SU-DHL-6 (cell line): Measurements from ENCODE around the gene USP10.

Experiments
- H2AFZ ChIP-seq: fragments of 200-600 bp; sonication (generic); 2 replicates; pipeline ENCODE4 v1.6.1; 2014; ENCODE audit warnings: low read depth, mild to moderate bottlenecking, moderate library complexity, mixed read lengths, antibody characterized with exemption, low read length; ENCODE audit not compliant: severe bottlenecking
- H3F3A ChIP-seq: fragments of 200-600 bp; shearing (Covaris generic); 2 replicates; pipeline ENCODE4 v1.6.0; 2016; ENCODE audit warnings: antibody characterized with exemption, mild to moderate bottlenecking; ENCODE audit not compliant: insufficient read depth
- H3K27ac ChIP-seq: fragments of 200-600 bp; sonication (generic); 2 replicates; pipeline ENCODE4 v1.5.1; 2016; ENCODE audit warnings: low read depth, mild to moderate bottlenecking, low read length, moderate library complexity, mixed read lengths
- H3K27me3 ChIP-seq: fragments of 200-600 bp; sonication (generic), shearing (Covaris generic); 2 replicates; pipeline ENCODE4 v1.6.0; 2014; ENCODE audit warnings: mild to moderate bottlenecking, low read length
- H3K36me3 ChIP-seq: fragments of 200-600 bp; sonication (generic); 2 replicates; pipeline ENCODE4 v1.6.1; 2014; ENCODE audit warnings: mild to moderate bottlenecking, low read length, mixed read lengths
- H3K4me2 ChIP-seq: fragments of 300-600, 200-600 bp; shearing (Covaris generic), sonication (generic); 2 replicates; pipeline ENCODE4 v1.6.0; 2014; ENCODE audit warnings: low read length, low read depth, mild to moderate bottlenecking; ENCODE audit not compliant: poor library complexity, severe bottlenecking
- H3K4me3 ChIP-seq: fragments of 200-600 bp; sonication (generic); 2 replicates; pipeline ENCODE4 v1.5.1; 2014; ENCODE audit warnings: antibody characterized with exemption, low read length, mild to moderate bottlenecking, mixed read lengths; ENCODE audit not compliant: insufficient read depth, poor library complexity, severe bottlenecking
- H3K79me2 ChIP-seq: fragments of 200-600 bp; sonication (generic); 2 replicates; pipeline ENCODE4 v1.6.1; 2014; ENCODE audit warnings: mild to moderate bottlenecking, low read length, moderate library complexity; ENCODE audit not compliant: insufficient read depth
- H3K9ac ChIP-seq: fragments of 200-600 bp; sonication (generic); 2 replicates; pipeline ENCODE4 v1.7.0; 2014; ENCODE audit warnings: mild to moderate bottlenecking, low read length
- H3K9me2 ChIP-seq: fragments of 200-600 bp; sonication (generic); replicated peaks from 2 replicates; pipeline ENCODE4 v1.6.1; 2014; ENCODE audit warnings: low read length; ENCODE audit not compliant: insufficient read depth
- H3K9me3 ChIP-seq: fragments of 200-600 bp; sonication (generic); 2 replicates; pipeline ENCODE4 v1.6.1; 2014; ENCODE audit warnings: low read length, mixed read lengths; ENCODE audit not compliant: insufficient read depth
- H4K20me1 ChIP-seq: fragments of 200-600 bp; sonication (generic); 2 replicates; pipeline ENCODE4 v1.6.1; 2014; ENCODE audit warnings: low read depth, mild to moderate bottlenecking, antibody characterized with exemption, low read length, moderate library complexity, mixed read lengths
- CTCF ChIP-seq: fragments of 200-600 bp; sonication (generic); IDR thresholded peaks from one replicate; pipeline ENCODE4 v1.5.1; 2017; ENCODE audit warnings: antibody characterized with exemption, mild to moderate bottlenecking, low read length, moderate library complexity; ENCODE audit not compliant: insufficient read depth, poor library complexity, severe bottlenecking
- EZH2phosphoT487 ChIP-seq: fragments of 200-600 bp; sonication (generic), shearing (Covaris generic); conservative IDR thresholded peaks from 2 replicates; pipeline ENCODE4 v1.6.1; 2018; ENCODE audit warnings: mild to moderate bottlenecking, antibody characterized with exemption, low read length, moderate library complexity, mixed read lengths

USP10 gene

GRCh38 chr16:84657229-84657837 is 42.5 kb upstream of the USP10 start:
- no peaks in the 10 kb centered on the region for H3K9me3 ChIP-seq
- no peaks in the 10 kb centered on the region for H3K9me2 ChIP-seq
- no peaks in the 10 kb centered on the region for H3K27me3 ChIP-seq
- no peak overlapping the region for H3K4me3 ChIP-seq
- no peak overlapping the region for H2AFZ ChIP-seq
- no peaks in the 10 kb centered on the region for H4K20me1 ChIP-seq
- no peak overlapping the region for H3K9ac ChIP-seq
- H3K27ac ChIP-seq = no peak overlapping the region
- TF ChIP-seq CTCF = no peak
- no peak for TF ChIP-seq EZH2phosphoT487
- no peaks in the 10 kb centered on the region for H3K36me3 ChIP-seq
- H3K4me2 ChIP-seq = no peak overlapping the region
- no peaks in the 10 kb centered on the region for H3F3A ChIP-seq
- no peaks in the 10 kb centered on the region for H3K79me2 ChIP-seq

GRCh38 chr16:84658690-84659089 is 41.1 kb upstream of the USP10 start:
- H3K9me2 ChIP-seq = no peaks in the 10 kb centered on the region
- no peaks in the 10 kb centered on the region for H3K79me2 ChIP-seq
- no peak for TF ChIP-seq EZH2phosphoT487
- TF ChIP-seq CTCF = no peak
- H4K20me1 ChIP-seq = no peaks in the 10 kb centered on the region
- H3K36me3 ChIP-seq = no peaks in the 10 kb centered on the region
- no peaks in the 10 kb centered on the region for H3K9me3 ChIP-seq
- no peak overlapping the region for H3K4me3 ChIP-seq
- H3F3A ChIP-seq = no peaks in the 10 kb centered on the region
- no peak overlapping the region for H2AFZ ChIP-seq
- no peaks in the 10 kb centered on the region for H3K27me3 ChIP-seq
- H3K4me2 ChIP-seq = no peak overlapping the region
- H3K27ac ChIP-seq = no peak overlapping the region
- no peak overlapping the region for H3K9ac ChIP-seq

GRCh38 chr16:84659656-84660300 is 40.0 kb upstream of the USP10 start:
- TF ChIP-seq CTCF (no peak), EZH2phosphoT487 (no peak)

More at GRCh38 chr16:84659656-84660300, 40.0 kb upstream of the USP10 start:
- Histone ChIP-seq H2AFZ (no peak overlapping the region), H3K27me3 (no peaks in the 10 kb centered on the region), H3F3A (no peaks in the 10 kb centered on the region), H3K9ac (no peak overlapping the region), H3K4me3 (no peak overlapping the region), H3K9me2 (no peaks in the 10 kb centered on the region), H3K36me3 (no peaks in the 10 kb centered on the region), H3K27ac (no peak overlapping the region), H4K20me1 (no peaks in the 10 kb centered on the region), H3K9me3 (no peaks in the 10 kb centered on the region), H3K4me2 (no peak overlapping the region), H3K79me2 (no peaks in the 10 kb centered on the region)
